NCI-H226 (cell line): ENCODE data around the gene TRIM37.
A peak's percentile ranks its signal among the peaks of the same experiment; 100 is the strongest.
"Not testable (repeated sequence)": the region's sequence is repeated elsewhere in the genome, so short reads cannot be mapped to it uniquely, and the experiment has no call there.

ENCODE experiments used
- DNase-seq: peaks from one replicate; pipeline ENCODE4 v3.0.0-alpha.2; 2015

Gene TRIM37

GRCh38 chr17:59108400-59109102 is 1.9 kb upstream of the TRIM37 start:
- DNase-seq = no peak

- DNase-seq = no peak
Observed at GRCh38 chr17:59107306-59107670, 608 bp upstream of the TRIM37 start.

- DNase-seq = peak; percentile 73
Observed at GRCh38 chr17:59105852-59106462, 723 bp downstream of the TRIM37 start.

DNA sequence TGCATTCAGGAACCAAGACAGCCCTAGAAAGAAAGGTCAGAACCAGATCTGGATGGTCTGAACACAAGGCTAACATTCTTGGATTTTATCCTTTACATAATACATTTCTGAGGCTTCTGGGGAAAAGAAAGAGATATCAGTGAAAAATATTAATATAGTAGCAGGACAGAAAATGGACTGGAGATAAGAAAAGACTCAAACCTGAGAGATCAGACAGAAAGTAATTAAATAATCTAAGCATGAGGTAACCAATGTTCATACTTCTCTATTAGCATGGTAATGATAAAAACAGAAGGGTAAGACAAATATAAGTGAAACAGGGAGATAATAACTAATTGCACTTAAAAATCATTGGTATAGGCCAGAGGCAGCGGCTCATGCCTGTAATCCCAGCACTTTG is 5.5 kb downstream of the TRIM37 start:
- no peak for DNase-seq

DNA sequence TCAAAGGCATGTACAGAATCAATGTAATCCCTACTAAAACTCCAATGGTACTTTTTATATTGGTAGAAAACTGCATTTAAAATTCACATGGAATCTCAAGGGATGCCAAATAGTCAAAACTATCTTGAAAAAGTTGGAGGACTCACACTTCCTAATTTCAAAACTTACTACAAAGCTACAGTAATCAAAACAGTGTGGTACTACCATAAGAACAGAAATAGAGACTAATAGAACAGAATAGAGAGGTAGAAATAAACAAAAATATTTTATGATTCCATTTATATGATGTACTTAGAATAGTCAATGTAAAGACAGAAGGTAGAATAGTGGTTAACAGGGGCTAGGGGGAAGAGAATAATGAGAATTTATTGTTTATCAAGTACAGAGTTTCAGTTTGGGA is 8.8 kb downstream of the TRIM37 start:
- no peak for DNase-seq

GRCh38 chr17:59094861-59095530 is 11.7 kb downstream of the TRIM37 start:
- DNase-seq = no peak

DNA sequence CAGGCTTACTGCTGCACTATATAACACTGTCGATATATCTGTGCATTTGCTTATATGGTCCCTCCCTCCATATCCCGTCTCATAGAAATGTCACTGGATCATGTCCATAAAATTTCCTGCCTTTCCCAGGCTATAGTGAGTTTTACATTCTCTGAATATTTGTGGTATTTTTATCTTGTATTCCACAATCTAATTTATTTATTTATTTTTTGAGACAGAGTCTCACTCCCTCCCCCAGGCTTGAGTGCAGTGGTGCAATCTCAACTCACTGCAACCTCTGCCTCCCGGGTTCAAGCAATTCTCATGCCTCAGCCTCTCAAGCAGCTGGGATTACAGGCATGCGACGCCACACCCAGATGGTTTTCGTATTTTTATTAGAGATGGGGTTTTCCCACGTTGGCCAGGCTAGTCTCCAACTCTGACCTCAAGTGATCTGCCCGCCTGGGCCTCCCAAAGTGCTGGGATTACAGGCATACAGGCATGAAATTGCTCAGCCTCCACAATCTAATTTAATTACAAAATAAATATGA is 12.9 kb downstream of the TRIM37 start:
- peak; percentile 93 for DNase-seq

DNA sequence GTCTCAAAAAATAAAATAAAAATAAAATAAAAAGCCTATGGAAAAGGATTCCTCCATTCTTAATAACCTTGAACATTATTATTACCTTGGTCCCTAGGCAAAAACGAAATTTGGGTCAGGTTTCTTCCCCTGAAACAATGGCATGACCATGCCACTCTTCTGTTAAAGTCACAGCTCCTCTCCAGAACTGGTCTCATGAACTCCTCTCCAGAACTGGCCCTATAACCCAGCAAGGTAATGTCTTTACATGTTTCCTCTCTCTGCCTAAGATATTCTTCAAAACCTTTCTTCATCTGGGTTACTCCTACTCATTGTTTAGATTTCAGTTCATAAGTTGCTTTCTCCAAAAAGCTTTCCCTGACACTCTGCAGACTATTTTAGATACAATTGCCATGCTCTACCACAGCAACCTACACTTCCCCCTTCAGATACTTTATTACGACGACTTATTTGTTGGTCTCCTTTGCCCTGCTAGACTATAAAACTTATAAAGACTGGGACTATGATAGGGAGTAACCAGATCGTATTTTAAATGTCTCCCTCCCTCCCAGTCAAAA is 13.5 kb downstream of the TRIM37 start:
- DNase-seq = no peak

DNA sequence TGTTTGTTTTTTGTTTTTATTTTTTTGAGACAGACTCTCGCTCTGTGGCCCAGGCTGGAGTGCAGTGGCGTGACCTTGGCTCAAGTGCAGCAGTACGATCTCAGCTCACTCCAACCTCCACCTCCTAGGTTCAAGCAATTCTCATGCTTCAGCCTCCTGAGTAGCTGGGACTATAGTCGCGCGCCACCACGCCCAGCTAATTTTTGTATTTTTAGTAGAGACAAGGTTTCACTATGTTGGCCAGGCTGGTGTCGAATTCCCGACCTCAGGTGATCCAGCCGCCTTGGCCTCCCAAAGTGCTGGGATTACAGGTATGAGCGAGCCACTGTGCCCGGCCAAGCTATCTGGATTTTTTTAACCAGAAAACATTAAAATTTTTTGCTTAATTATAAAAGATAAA is 16.1 kb downstream of the TRIM37 start:
- DNase-seq = not testable (repeated sequence)

- no peak for DNase-seq
Observed at GRCh38 chr17:59084154-59084553, 22.5 kb downstream of the TRIM37 start.

DNA sequence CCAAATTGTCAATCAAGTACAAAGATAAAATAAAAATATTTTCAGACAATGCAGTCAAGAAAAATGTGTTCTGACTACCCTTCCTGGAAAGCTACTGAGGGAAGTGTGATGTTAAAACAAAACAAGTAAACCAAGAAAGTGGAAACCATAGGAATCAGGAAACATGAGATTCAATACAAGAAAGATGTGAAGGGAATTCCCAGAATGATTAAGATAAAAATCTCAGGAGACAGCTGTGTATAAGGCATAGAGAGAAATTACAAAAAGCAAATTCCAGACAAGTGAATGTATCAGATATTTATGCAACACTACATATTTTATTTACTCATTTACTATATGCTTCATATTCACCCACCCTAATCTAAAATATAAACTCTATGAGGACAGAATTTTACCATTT is 32.2 kb downstream of the TRIM37 start:
- DNase-seq = peak; percentile 64

- no peak for DNase-seq
Observed at GRCh38 chr17:59073972-59074371, 32.7 kb downstream of the TRIM37 start.

DNA sequence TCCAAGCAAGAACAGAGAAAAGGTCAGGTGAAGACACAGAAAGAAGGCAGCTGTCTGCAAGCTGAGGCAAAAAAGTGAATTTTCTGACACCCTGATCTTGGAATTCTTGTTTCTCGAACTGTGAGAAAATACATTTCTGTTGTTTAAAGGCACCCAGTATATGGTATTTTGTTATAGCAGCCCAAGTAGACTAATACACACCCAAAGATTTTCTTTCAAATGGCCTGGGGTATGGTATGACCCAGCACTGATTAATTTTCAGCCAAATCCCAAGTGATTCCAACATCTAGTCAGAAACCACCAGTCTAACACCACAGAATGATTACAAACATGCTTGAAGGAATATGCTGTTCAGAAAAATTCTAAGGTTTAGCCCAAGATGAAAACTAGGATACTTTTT is 36.8 kb downstream of the TRIM37 start:
- no peak for DNase-seq

DNA sequence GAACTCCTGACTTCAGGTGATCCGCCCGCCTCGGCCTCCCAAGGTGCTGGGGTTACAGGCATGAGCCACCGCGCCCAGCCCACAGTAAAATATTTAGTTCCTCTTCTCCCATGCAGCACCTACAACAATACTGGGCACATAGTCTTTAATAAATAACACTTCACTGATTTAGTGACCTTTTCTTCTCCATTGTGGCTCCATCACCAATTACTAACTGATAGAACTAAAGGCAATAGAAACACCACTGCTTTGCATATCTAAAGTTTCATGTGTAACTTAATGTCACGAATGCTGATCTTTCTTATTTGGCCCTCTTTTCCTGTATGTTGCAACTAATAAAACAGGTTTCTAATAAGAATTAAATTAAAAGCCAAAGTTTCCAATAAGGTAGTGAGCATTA is 38.9 kb downstream of the TRIM37 start:
- DNase-seq = no peak

DNA sequence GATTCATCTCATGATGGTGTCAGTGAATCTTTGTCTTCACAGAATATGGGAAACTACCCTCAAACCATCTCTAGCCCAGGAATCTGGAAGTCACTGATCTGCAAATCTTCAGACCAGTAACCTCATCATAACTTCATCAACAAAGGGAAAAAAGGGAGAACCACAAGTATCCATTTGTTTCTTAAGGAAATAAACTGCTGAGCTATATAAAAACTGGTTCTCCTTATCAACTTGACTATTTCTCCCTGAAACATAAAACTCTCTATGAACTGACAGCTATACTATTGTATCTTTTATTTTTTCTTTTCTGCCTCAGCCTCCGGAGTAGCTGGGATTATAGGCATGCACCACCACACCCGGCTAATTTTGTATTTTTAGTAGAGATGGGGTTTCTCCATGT is 39.3 kb downstream of the TRIM37 start:
- no peak for DNase-seq

DNA sequence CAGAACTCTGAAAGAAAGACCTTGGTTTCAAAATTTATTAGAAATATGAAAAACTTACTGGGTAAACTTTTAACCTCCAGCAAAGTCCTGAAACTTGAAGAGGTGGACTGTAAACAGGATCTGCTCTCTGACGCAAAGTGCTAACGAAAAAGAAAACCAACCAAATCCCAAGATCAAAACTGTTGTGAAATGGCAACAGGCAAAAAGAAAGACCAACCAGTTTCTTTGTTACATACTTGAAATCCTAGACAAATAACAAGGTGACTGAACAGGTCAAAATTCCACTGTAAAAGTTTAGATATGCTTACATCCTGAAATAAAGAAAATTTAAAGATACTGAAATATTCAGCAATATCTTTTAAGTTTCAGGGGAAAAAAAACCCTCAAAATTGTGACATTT is 44.2 kb downstream of the TRIM37 start:
- no peak for DNase-seq

DNA sequence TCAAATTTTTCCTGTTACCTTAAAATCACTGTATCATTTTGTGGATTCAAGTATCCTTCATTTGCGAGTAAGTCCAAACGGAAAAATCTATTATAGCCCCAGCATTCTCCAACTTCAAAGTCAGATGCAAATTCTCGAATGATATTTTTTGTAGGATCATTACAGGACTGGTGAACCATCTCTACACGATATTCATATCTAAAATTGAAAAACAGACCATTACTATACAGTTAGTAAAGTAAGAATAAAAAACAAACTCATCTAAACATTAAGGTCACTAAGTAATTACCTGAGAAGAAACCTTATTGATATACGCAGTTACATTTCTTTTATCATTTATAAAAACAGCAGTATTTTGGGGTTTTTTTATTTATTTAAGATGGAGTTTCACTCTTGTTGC is 49.8 kb downstream of the TRIM37 start:
- DNase-seq = no peak

- DNase-seq = no peak
Observed at GRCh38 chr17:59049798-59050197, 56.9 kb downstream of the TRIM37 start.

DNA sequence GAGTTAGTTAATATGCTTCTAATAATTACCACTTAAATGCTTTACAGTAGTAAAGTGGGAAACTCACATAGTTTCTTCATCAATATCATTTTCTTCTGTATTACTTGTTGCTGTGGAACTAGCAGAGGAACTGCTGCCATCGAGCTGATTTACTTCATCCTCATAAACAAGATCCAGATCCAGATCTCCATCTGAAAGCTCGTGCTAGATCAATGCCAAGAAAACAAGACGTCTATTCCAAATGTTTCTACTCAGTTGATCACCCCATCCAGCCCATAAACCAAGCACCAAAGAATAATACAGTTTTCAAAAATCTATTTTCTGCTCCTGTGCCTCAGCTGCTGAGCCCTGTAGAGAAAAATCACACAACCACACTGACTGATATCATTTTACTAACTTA is 59.1 kb downstream of the TRIM37 start:
- DNase-seq = no peak

DNA sequence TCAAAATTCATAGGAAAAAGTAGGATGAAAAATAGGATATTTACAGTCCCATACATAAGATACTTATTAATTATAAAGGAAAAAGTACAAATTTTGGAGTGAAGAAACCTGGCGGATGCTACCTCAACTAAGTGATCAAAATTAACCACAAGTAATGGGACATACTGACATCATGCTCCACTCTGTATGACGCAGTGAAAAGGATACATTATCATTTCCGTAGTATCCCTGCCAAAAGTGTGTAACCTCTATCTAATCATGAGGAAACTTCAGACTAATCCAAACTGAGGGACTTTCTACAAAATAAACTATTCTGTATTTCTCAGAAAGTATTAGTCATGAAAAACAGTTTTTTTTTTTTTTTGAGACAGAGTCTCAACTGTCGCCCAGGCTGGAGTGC is 60.5 kb downstream of the TRIM37 start:
- no peak for DNase-seq

- DNase-seq = no peak
Observed at GRCh38 chr17:59038734-59039133, 67.9 kb downstream of the TRIM37 start.

- no peak for DNase-seq
Observed at GRCh38 chr17:59037960-59038359, 68.7 kb downstream of the TRIM37 start.

- DNase-seq = no peak
Observed at GRCh38 chr17:59030811-59031210, 75.9 kb downstream of the TRIM37 start.

GRCh38 chr17:59028328-59028727 is 78.4 kb downstream of the TRIM37 start:
- DNase-seq = no peak
